ENCODE measurements around the gene SPI1. TPM values are rescaled to one million over a fixed set of nuclear protein-coding genes. Genes with fewer than 3 reads are reported as not detected.

The SPI1 gene
- total RNA-seq, 1 experiment from 2014 or later: not detected

DNA sequence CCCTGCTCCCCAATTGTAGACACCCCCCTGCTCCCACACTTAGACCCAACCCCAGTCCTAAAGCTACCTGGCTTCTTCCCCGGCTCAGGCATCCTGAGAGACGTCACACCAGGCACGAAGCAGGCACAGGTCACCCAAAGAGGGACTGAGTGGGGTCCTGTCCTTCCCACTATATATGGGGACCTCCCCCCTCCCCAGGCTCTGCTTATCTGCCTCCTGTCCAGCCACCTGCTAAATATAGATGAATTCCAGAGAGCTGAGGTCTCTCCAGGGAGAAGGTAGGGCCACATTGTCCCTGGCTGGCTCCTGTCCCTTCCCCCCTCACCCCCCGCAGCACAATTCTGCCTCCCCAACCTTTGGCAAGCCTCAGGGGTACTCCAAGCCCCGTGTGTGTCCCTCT lies 25.8 kb downstream of the SPI1 start, which contains the start of gene MYBPC3:
Gene MYBPC3 (minus strand): TSS at position 147 of the 400 bp plus-strand sequence. CDS start 55 bp downstream, at position 92.
- no peak for DNase-seq (ENCODE audit: low read depth, low spot score)
- in situ Hi-C loops (cut with HindIII; ENCODE audit: low pct_unique_long_range_greater_than_20kb, low sequenced_read_pairs): no loop called here

- in situ Hi-C loops (cut with HindIII; ENCODE audit: low pct_unique_long_range_greater_than_20kb, low sequenced_read_pairs): no loop called here
- DNase-seq (ENCODE audit: low read depth, low spot score): no peak
Measured at GRCh38 chr11:47351156-47352126, 26.9 kb downstream of the SPI1 start.

DNA sequence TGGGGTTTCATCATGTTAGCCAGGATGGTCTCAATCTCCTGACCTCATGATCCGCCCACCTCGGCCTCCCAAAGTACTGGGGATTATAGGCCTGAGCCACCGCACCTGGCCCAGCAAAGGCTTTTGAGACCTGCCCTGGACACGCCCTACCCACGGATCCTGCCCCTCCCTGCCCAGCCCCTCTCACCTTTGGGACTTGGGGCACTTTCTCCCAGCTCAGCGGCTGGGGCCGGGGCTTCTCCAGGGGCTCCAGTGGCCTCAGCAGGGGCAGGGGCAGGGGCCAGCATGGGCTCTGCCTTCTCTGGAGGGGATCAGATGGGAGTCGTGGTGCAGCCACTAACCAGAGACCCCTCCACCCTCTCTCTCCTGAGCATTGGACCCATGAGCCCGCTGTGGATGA lies 28.0 kb downstream of the SPI1 start:
- DNase-seq (ENCODE audit: low read depth, low spot score): no peak
- in situ Hi-C loops (cut with HindIII; ENCODE audit: low pct_unique_long_range_greater_than_20kb, low sequenced_read_pairs): no loop called here

GRCh38 chr11:47349521-47350095 lies 28.7 kb downstream of the SPI1 start:
- DNase-seq (ENCODE audit: low read depth, low spot score): no peak
- in situ Hi-C loops (cut with HindIII; ENCODE audit: low pct_unique_long_range_greater_than_20kb, low sequenced_read_pairs): no loop called here

- peak; percentile 70 for DNase-seq (ENCODE audit: low read depth, low spot score)
- in situ Hi-C loops (cut with HindIII; ENCODE audit: low pct_unique_long_range_greater_than_20kb, low sequenced_read_pairs): no loop called here
Measured at GRCh38 chr11:47348859-47349258, 29.5 kb downstream of the SPI1 start.

- in situ Hi-C loops (cut with HindIII; ENCODE audit: low pct_unique_long_range_greater_than_20kb, low sequenced_read_pairs): no loop called here
- DNase-seq (ENCODE audit: low read depth, low spot score): no peak
Measured at GRCh38 chr11:47348131-47348802, 30.1 kb downstream of the SPI1 start.

DNA sequence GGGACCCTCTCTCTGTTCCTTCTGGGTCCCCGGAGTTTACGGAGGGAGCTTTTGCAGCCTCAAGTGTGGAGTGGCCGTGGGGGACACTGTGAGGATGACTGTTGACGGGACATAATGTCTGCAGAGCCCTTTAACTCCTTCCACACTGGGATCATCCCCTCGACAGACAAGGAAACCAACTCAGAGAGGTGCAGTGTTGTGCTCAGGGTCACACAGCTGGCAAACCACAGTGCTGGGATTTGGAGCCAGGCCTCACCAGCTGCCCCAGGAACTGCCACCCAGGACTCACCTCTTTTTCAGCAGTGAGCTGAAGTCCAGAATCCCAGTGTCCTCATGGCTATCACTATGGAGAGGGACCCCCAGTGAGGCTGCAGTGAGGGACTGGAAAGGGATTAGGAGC lies 31.2 kb downstream of the SPI1 start:
- in situ Hi-C loops (cut with HindIII; ENCODE audit: low pct_unique_long_range_greater_than_20kb, low sequenced_read_pairs): no loop called here
- DNase-seq (ENCODE audit: low read depth, low spot score): no peak

GRCh38 chr11:47345890-47346563 lies 32.3 kb downstream of the SPI1 start:
- no peak for DNase-seq (ENCODE audit: low read depth, low spot score)
- in situ Hi-C loops (cut with HindIII; ENCODE audit: low pct_unique_long_range_greater_than_20kb, low sequenced_read_pairs): no loop called here

DNA sequence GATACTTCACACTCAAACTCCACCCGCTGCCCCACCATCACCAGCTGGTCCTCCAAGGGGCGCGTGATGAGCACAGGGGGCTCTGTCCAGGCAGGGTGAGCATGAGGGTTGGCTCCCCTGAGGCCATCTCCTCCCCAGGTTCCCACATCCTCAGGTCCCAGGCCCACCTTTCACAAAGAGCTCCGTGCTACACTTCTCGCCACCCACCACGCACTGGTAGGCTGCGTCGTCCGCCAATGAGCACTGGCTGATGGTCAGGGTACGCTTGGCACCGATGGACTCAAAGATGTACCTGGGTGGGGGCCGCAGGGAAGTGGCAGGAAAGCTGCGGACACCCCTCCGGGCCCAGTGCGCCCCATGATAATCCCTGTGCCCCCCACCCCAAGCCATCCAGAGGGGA lies 35.5 kb downstream of the SPI1 start:
- in situ Hi-C loops (cut with HindIII; ENCODE audit: low pct_unique_long_range_greater_than_20kb, low sequenced_read_pairs): no loop called here
- no peak for DNase-seq (ENCODE audit: low read depth, low spot score)

GRCh38 chr11:47342036-47342803 lies 36.1 kb downstream of the SPI1 start:
- in situ Hi-C loops (cut with HindIII; ENCODE audit: low pct_unique_long_range_greater_than_20kb, low sequenced_read_pairs): no loop called here
- DNase-seq (ENCODE audit: low read depth, low spot score): no peak

DNA sequence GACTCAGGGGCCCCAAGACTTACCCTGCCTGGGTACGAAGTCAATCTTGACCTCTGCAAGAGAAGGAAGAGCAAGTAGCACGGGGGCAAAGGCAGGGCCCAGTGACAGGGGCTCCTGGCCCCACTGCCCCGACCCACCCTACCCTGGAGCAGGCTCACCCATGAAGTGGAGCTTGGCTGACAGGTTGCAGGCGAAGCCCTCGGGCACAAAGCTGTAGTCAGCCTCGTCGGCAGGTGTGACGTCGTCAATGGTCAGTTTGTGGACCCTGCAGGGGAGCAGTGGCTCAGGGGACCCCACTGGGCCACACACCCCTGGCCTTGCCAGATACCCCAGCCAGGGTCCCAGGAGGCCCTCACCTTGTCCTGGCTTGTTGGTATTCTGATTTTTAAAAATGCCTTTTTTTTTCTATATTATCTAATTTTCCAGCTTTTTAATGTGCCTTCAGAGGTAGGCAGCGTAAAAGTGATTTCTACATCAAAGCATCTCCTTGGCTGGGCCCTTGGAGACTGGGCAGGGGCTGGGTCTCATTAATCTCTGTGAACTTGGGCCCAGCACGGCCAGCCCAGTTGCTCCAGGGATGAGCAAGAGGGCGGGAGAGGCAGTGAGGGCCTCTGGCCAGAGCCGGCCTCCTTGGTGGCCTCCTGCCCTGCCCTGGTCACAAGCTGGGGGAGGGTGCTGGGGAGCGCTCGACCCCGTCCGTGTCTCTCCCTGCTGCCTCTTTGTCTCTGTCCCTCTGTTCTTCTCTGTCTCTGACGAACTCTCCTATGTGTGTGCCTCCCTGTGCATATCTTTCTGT lies 37.2 kb downstream of the SPI1 start:
- no peak for DNase-seq (ENCODE audit: low read depth, low spot score)
- in situ Hi-C loops (cut with HindIII; ENCODE audit: low pct_unique_long_range_greater_than_20kb, low sequenced_read_pairs): no loop called here

DNA sequence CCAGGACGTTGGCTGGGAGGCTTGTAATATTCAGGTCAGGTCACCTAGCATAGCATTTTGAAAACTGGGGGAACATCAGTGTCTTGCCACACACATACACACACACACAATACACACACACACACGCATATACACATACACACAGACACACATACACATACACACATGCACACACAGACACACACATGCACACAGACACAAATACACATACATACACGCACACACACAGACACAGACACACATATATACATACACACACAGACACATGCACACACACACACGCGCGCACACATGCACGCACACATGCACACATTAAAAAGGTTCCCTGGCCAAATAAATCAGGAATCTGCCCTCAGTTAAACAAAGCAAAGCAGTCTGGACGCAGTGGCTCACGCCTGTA lies 38.3 kb downstream of the SPI1 start:
- no peak for DNase-seq (ENCODE audit: low read depth, low spot score)
- in situ Hi-C loops (cut with HindIII; ENCODE audit: low pct_unique_long_range_greater_than_20kb, low sequenced_read_pairs): no loop called here

GRCh38 chr11:47338396-47339241 lies 39.7 kb downstream of the SPI1 start:
- in situ Hi-C loops (cut with HindIII; ENCODE audit: low pct_unique_long_range_greater_than_20kb, low sequenced_read_pairs): no loop called here
- DNase-seq (ENCODE audit: low read depth, low spot score): no peak

DNA sequence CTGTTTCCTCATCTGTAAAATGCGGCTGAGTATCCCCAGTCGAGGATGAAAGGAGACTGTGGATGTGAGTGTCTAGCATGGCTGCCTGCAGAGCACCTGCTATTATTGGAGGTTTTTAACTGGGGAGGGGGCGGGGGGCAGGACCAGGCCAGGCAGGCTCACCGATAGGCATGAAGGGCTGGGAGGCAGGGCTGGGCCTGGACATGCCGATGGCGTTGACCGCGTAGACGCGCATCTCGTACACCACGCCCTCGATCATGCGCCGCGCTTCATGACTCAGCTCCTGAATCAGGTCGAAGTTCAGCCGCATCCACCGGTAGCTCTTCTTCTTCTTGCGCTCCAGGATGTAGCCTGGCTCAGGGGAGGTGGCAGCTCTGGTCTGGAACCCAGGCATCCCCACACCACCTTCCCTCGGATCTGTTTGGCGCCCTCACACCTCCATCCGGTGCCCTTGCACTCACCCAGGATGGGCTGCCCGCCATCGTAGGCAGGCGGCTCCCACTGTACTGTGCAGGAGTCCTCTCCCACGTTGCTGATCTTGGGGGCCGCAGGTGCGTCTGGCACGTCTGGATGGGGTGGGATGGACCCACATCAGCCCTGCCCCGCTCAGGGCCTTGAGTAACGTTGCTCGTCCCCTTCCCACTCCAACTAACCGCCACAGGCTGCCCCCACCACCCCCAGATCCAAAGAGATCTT lies 41.0 kb downstream of the SPI1 start:
- in situ Hi-C loops (cut with HindIII; ENCODE audit: low pct_unique_long_range_greater_than_20kb, low sequenced_read_pairs): no loop called here
- DNase-seq (ENCODE audit: low read depth, low spot score): no peak

DNA sequence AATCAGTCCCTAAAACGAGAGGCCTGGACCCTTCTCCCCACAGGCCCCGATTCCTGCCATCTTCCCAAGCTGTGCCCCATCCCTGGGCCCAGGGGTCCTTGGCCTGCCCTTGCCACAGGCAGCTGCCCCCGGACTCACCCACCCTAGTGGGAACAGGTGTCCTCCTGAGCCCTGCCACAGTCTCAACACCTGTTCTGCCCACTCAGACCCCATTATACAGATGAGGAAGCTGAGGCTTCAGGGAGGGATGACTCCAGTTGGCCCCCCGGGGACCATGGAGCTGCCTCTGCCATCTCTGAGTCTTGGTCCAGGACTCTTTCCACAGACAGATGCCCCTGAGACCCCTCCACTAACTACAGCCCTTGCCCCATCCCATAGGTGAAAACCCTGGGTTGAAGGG lies 41.8 kb downstream of the SPI1 start:
- DNase-seq (ENCODE audit: low read depth, low spot score): no peak
- in situ Hi-C loops (cut with HindIII; ENCODE audit: low pct_unique_long_range_greater_than_20kb, low sequenced_read_pairs): no loop called here
